NCI-H187 (cell line): ENCODE measurements around the gene SLITRK5.

Experiments used
- DNase-seq, 2 experiments: peaks; one replicate each; lab custom pipeline; 2025; lab: John Stamatoyannopoulos, UW

SLITRK5 gene

DNA sequence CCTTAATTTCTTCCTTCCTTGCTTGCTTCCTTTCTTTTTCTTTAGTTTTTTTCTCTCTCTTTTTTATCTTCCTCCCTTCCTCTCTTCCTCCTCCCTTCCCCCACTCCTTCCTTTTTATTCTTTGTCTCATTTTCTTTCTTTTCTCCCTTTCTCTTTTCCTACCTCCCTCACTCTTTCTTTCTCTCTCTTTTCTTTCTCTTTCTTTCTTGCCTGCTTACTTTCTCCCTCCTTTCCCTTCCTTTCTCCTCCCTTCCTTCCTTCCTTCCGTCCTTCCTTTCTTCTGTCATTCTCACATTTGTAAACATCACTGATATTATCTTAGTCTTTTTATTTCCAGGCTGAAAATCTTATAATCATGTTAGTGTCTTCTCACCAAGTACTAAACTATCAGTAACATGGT, 38.8 kb downstream of the SLITRK5 start:
- no peak for DNase-seq

GRCh38 chr13:87712012-87712411, 40.8 kb downstream of the SLITRK5 start:
- no peak for DNase-seq
